WTC11 (cell line): ENCODE measurements around the gene SSC5D. TPM values are rescaled to one million over a fixed set of nuclear protein-coding genes. Genes with fewer than 3 reads are reported as not detected.

Experiments used
- ATAC-seq: fragments of 200-7000 bp; cut with Tn5 transposase; 2 replicates; pipeline ENCODE4 v1.10.0; 2021; ENCODE audit warnings: mild to moderate bottlenecking, moderate library complexity
- CTCF ChIA-PET: fragments of 300-600 bp; sonication (Branson Sonifier 250); formaldehyde crosslinking; loops from one replicate; lab custom pipeline; 2021; ENCODE audit warnings: antibody characterized with exemption; lab: Charles Lee
- POLR2A ChIA-PET: fragments of 350-600 bp; sonication (Branson Sonifier 250); formaldehyde crosslinking; loops from one replicate; lab custom pipeline; 2021; ENCODE audit warnings: antibody characterized with exemption; lab: Charles Lee
- DNase-seq: peaks from one replicate; pipeline ENCODE4 v3.0.0; 2021; ENCODE audit warnings: low spot score
- H3K27ac Mint-ChIP-seq: 2 replicates; pipeline ENCODE4 v1.8.0; 2021; ENCODE audit warnings: mixed read lengths
- H3K27me3 Mint-ChIP-seq: 2 replicates; pipeline ENCODE4 v1.8.0; 2021; ENCODE audit warnings: low read depth, mild to moderate bottlenecking, moderate library complexity, mixed read lengths
- H3K36me3 Mint-ChIP-seq: 2 replicates; pipeline ENCODE4 v1.8.0; 2021; ENCODE audit warnings: mixed read lengths
- H3K4me1 Mint-ChIP-seq: 2 replicates; pipeline ENCODE4 v1.8.0; 2022; ENCODE audit warnings: mixed read lengths
- H3K4me3 Mint-ChIP-seq: 2 replicates; pipeline ENCODE4 v1.8.0; 2021; ENCODE audit warnings: mild to moderate bottlenecking, moderate library complexity, mixed read lengths
- H3K9me3 Mint-ChIP-seq: 2 replicates; pipeline ENCODE4 v1.8.0; 2021; ENCODE audit warnings: mixed read lengths
- ATF2 ChIP-seq: sonication (generic); formaldehyde crosslinking; IDR thresholded peaks from 2 replicates; pipeline ENCODE4 v1.8.1; 2022; ENCODE audit warnings: low read depth, missing genetic modification reagents, borderline replicate concordance
- CREB1 ChIP-seq: sonication (generic); formaldehyde crosslinking; IDR thresholded peaks from 2 replicates; pipeline ENCODE4 v1.8.0; 2023; ENCODE audit warnings: mild to moderate bottlenecking, missing genetic modification reagents
- ELF4 ChIP-seq: sonication (generic); formaldehyde crosslinking; IDR thresholded peaks from 2 replicates; pipeline ENCODE4 v1.8.1; 2022; ENCODE audit warnings: low read depth, mild to moderate bottlenecking, moderate library complexity, missing genetic modification reagents
- FOXK1 ChIP-seq: sonication (generic); formaldehyde crosslinking; IDR thresholded peaks from 2 replicates; pipeline ENCODE4 v1.8.0; 2022; ENCODE audit warnings: mild to moderate bottlenecking, moderate library complexity, missing genetic modification reagents
- IRF1 ChIP-seq: sonication (generic); formaldehyde crosslinking; IDR thresholded peaks from 2 replicates; pipeline ENCODE4 v1.8.0; 2023; ENCODE audit warnings: missing genetic modification reagents
- MYBL2 ChIP-seq: sonication (generic); formaldehyde crosslinking; IDR thresholded peaks from 2 replicates; pipeline ENCODE4 v1.8.1; 2023; ENCODE audit warnings: mild to moderate bottlenecking, moderate library complexity, missing genetic modification reagents
- NFATC4 ChIP-seq: fragments of 250-450 bp; sonication (Bioruptor Pico); IDR thresholded peaks from 2 replicates; pipeline ENCODE4 v1.9.0; 2021; ENCODE audit warnings: mild to moderate bottlenecking
- NFYB ChIP-seq: sonication (generic); formaldehyde crosslinking; conservative IDR thresholded peaks from 2 replicates; pipeline ENCODE4 v1.8.0; 2022; ENCODE audit warnings: low read depth, missing genetic modification reagents
- NR2C2 ChIP-seq: sonication (generic); formaldehyde crosslinking; IDR thresholded peaks from 2 replicates; pipeline ENCODE4 v1.8.0; 2022; ENCODE audit warnings: mild to moderate bottlenecking, missing genetic modification reagents
- OVOL2 ChIP-seq: fragments of 250-450 bp; sonication (Bioruptor Pico); IDR thresholded peaks from 2 replicates; pipeline ENCODE4 v1.9.0; 2021; ENCODE audit warnings: mild to moderate bottlenecking, borderline replicate concordance
- RELA ChIP-seq: sonication (generic); formaldehyde crosslinking; IDR thresholded peaks from 2 replicates; pipeline ENCODE4 v1.8.1; 2022; ENCODE audit warnings: missing genetic modification reagents, mild to moderate bottlenecking, borderline replicate concordance
- STAT6 ChIP-seq: sonication (generic); formaldehyde crosslinking; conservative IDR thresholded peaks from 2 replicates; pipeline ENCODE4 v1.8.1; 2023; ENCODE audit warnings: mild to moderate bottlenecking, low read depth, missing genetic modification reagents, moderate library complexity
- ZBTB21 ChIP-seq: sonication (generic); formaldehyde crosslinking; IDR thresholded peaks from 2 replicates; pipeline ENCODE4 v1.8.1; 2023; ENCODE audit warnings: mild to moderate bottlenecking, missing genetic modification reagents, borderline replicate concordance
- ZNF121 ChIP-seq: sonication (generic); formaldehyde crosslinking; IDR thresholded peaks from 2 replicates; pipeline ENCODE4 v1.8.0; 2023; ENCODE audit warnings: missing genetic modification reagents
- ZNF532 ChIP-seq: fragments of 250-450 bp; sonication (Bioruptor Pico); IDR thresholded peaks from 2 replicates; pipeline ENCODE4 v1.9.0; 2021; ENCODE audit warnings: mild to moderate bottlenecking, borderline replicate concordance
- total RNA-seq: library from RNA; stranded (reverse); gene quantifications from 3 replicates; pipeline ENCODE4 v1.2.3, GENCODE V29; 2021
- TF ChIP-seq, protein P1 (sequence below): sonication (generic); formaldehyde crosslinking; IDR thresholded peaks from 2 replicates; pipeline ENCODE4 v1.8.1; 2023; ENCODE audit warnings: mild to moderate bottlenecking, missing genetic modification reagents
- TF ChIP-seq, protein P2 (sequence below): sonication (generic); formaldehyde crosslinking; IDR thresholded peaks from 2 replicates; pipeline ENCODE4 v1.8.1; 2023; ENCODE audit warnings: mild to moderate bottlenecking, missing genetic modification reagents, moderate library complexity
- TF ChIP-seq, protein P3 (sequence below): fragments of 250-450 bp; sonication (Bioruptor Pico); IDR thresholded peaks from 2 replicates; pipeline ENCODE4 v2.1.2; 2022; ENCODE audit warnings: mild to moderate bottlenecking, moderate library complexity
- TF ChIP-seq, protein P4 (sequence below): sonication (generic); formaldehyde crosslinking; IDR thresholded peaks from 2 replicates; pipeline ENCODE4 v1.8.0; 2022; ENCODE audit warnings: mild to moderate bottlenecking, missing genetic modification reagents
- TF ChIP-seq, protein P5 (sequence below): sonication (generic); formaldehyde crosslinking; IDR thresholded peaks from 2 replicates; pipeline ENCODE4 v1.8.1; 2022; ENCODE audit warnings: low read depth, mild to moderate bottlenecking, moderate library complexity, missing genetic modification reagents, borderline replicate concordance

SSC5D gene
- total RNA-seq, 1 experiment from 2014 or later = 2.9 TPM

DNA sequence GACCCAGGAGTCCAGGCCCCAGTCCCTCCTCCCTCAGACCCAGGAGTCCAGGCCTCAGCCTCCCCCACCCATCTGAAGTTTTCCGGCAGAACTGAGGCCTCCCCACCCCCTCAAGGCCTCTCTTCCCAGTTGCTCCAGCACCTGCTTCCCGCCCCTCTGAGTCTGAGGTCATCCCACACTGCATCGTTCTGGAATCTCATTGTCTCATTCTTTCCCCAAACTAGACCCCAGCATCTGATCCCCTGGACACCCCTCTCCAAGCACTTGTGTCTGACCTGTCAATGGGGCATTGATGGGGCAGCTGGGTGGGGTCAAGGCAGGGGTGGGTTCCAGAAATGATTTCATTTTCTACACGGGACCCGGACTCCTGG lies 49.5 kb downstream of the SSC5D start (continued):
- TF ChIP-seq, protein P1, sequence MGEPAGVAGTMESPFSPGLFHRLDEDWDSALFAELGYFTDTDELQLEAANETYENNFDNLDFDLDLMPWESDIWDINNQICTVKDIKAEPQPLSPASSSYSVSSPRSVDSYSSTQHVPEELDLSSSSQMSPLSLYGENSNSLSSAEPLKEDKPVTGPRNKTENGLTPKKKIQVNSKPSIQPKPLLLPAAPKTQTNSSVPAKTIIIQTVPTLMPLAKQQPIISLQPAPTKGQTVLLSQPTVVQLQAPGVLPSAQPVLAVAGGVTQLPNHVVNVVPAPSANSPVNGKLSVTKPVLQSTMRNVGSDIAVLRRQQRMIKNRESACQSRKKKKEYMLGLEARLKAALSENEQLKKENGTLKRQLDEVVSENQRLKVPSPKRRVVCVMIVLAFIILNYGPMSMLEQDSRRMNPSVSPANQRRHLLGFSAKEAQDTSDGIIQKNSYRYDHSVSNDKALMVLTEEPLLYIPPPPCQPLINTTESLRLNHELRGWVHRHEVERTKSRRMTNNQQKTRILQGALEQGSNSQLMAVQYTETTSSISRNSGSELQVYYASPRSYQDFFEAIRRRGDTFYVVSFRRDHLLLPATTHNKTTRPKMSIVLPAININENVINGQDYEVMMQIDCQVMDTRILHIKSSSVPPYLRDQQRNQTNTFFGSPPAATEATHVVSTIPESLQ (CRISPR knock-in tag) = no peak
- TF ChIP-seq ZBTB21 (CRISPR knock-in tag) = no peak
- TF ChIP-seq OVOL2 = no peak

DNA sequence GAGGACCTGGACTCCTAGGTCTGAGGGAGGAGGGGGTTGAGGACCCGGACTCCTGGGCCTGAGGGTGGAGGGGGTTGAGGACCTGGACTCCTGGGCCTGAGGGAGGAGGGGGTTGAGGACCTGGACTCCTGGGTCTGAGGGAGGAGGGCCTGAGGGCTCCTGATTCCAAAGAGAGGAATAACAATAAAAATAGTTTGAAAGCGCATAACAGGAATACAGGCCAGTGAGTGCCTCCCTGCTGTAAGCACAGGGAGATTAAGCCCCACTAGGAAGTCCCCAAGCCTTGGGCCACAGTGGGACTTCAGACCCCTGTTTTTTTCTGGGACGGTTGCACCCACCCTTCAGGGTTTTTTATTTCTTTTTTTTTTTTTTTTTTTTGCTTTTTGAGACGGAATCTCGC lies 49.9 kb downstream of the SSC5D start:
- ATAC-seq (no peak), DNase-seq (no peak)
- Mint-ChIP-seq H3K27ac (no peak overlapping the region), H3K36me3 (no peaks in the 10 kb centered on the region), H3K4me1 (peaks cover 11% of the 10 kb centered on the region), H3K9me3 (peaks cover 10% of the 10 kb centered on the region), H3K27me3 (peaks cover 7% of the 10 kb centered on the region), H3K4me3 (no peak overlapping the region)
- POLR2A ChIA-PET = no interaction called here
- CTCF ChIA-PET = interaction anchor here (0.7 kb wide), 1 partner anchor 311 kb away, joined by 4 read pairs; no protein-coding TSS in a partner anchor
- TF ChIP-seq MYBL2 (CRISPR knock-in tag) (no peak), RELA (no peak), FOXK1 (CRISPR knock-in tag) (no peak), CREB1 (CRISPR knock-in tag) (no peak), ZNF532 (no peak), ATF2 (CRISPR knock-in tag) (no peak), ZNF121 (CRISPR knock-in tag) (no peak), NFYB (no peak), IRF1 (CRISPR knock-in tag) (no peak), ELF4 (CRISPR knock-in tag) (no peak), NFATC4 (CRISPR knock-in tag) (no peak), NR2C2 (CRISPR knock-in tag) (no peak), STAT6 (CRISPR knock-in tag) (no peak)
- TF ChIP-seq, protein P2, sequence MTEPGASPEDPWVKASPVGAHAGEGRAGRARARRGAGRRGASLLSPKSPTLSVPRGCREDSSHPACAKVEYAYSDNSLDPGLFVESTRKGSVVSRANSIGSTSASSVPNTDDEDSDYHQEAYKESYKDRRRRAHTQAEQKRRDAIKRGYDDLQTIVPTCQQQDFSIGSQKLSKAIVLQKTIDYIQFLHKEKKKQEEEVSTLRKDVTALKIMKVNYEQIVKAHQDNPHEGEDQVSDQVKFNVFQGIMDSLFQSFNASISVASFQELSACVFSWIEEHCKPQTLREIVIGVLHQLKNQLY (CRISPR knock-in tag) = no peak
- TF ChIP-seq, protein P3, sequence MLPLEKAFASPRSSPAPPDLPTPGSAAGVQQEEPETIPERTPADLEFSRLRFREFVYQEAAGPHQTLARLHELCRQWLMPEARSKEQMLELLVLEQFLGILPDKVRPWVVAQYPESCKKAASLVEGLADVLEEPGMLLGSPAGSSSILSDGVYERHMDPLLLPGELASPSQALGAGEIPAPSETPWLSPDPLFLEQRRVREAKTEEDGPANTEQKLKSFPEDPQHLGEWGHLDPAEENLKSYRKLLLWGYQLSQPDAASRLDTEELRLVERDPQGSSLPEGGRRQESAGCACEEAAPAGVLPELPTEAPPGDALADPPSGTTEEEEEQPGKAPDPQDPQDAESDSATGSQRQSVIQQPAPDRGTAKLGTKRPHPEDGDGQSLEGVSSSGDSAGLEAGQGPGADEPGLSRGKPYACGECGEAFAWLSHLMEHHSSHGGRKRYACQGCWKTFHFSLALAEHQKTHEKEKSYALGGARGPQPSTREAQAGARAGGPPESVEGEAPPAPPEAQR (CRISPR knock-in tag) = no peak
- TF ChIP-seq, protein P4, sequence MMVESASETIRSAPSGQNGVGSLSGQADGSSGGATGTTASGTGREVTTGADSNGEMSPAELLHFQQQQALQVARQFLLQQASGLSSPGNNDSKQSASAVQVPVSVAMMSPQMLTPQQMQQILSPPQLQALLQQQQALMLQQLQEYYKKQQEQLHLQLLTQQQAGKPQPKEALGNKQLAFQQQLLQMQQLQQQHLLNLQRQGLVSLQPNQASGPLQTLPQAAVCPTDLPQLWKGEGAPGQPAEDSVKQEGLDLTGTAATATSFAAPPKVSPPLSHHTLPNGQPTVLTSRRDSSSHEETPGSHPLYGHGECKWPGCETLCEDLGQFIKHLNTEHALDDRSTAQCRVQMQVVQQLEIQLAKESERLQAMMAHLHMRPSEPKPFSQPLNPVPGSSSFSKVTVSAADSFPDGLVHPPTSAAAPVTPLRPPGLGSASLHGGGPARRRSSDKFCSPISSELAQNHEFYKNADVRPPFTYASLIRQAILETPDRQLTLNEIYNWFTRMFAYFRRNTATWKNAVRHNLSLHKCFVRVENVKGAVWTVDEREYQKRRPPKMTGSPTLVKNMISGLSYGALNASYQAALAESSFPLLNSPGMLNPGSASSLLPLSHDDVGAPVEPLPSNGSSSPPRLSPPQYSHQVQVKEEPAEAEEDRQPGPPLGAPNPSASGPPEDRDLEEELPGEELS = no peak
- TF ChIP-seq, protein P5, sequence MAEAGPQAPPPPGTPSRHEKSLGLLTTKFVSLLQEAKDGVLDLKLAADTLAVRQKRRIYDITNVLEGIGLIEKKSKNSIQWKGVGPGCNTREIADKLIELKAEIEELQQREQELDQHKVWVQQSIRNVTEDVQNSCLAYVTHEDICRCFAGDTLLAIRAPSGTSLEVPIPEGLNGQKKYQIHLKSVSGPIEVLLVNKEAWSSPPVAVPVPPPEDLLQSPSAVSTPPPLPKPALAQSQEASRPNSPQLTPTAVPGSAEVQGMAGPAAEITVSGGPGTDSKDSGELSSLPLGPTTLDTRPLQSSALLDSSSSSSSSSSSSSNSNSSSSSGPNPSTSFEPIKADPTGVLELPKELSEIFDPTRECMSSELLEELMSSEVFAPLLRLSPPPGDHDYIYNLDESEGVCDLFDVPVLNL (CRISPR knock-in tag) = no peak
